ENCODE results near the gene LCLAT1.
A peak's percentile ranks its signal among the peaks of the same experiment; 100 is the strongest.

LCLAT1 gene

DNA sequence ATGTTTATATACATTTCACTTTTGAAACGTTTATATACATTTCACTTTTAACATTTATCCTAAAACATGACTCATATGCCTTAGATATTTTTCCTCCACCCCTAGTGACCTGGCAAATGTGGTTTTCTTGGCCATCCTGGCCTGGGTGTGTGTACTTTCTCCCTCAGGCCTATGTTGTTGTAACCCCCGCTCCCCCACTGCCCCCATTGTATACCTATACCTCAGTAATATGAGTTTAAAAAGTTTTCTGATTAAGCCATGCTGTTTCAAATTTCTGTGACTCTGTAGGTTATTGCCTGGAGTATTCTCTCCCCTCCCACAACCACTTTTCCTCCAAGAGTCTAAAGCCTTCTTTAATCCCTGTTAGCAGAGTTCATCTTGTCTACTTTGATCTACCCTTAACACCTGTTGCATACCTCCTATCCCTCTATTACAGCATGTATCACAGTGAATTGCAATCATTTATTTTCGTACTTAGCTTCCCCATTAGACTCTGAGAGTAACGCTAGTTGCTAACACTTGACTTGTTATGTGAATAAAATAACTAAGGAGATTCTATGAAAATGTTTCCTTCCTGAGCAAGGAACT lies 67.9 kb downstream of the LCLAT1 start:
- DNase-seq (ENCODE audit: low read depth, low spot score) = no peak

DNA sequence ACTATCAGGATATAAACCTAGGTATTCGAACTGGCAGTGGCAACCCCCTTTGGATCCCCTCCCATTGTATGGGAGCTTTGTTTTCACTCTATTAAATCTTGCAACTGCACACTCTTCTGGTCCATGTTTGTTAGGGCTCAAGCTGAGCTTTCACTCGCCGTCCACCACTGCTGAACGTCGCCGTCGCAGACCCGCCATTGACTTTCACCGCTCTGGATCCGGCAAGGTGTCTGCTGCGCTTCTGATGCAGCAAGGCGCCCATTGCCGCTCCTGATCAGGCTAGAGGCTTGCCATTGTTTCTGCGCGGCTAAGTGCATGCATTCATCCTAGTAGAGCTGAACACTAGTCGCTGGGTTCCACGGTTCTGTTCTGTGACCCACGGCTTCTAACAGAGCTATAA lies 69.1 kb downstream of the LCLAT1 start:
- DNase-seq (ENCODE audit: low read depth, low spot score) = no peak

DNA sequence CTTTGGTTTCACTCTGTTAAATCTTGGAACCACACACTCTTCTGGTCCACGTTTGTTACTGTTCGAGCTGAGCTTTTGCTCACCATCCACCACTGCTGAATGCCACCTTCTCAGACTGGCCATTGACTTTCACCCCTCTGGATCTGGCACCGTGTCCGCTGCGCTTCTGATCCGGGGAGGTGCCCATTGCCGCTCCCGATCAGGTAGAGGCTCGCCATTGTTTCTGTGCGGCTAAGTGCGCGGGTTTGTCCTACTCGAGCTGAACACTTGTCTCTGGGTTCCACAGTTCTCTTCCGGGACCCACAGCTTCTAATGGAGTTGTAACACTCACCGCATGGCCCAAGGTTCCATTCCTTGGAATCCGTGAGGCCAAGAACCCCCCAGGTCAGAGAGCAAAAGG lies 72.8 kb downstream of the LCLAT1 start:
- no peak for DNase-seq (ENCODE audit: low read depth, low spot score)

DNA sequence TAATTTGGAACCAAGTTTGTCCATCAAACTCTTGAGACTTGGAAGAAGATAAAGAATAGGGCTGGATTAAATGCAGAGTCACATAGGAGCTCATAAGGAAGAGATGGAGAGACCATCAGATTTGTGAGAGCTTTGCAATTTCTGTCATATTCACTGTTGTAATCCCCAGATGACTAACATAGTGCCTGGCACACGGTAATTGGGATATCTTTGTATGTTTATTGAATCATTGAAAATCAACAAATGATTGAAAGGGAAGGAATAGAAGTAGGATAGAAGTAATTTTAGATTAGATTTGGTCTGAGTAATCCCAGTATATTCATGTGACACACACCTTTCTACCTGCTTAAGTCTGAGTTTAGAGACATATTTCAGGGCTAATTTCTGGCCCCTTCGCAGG lies 75.4 kb downstream of the LCLAT1 start:
- DNase-seq (ENCODE audit: low read depth, low spot score) = no peak

DNA sequence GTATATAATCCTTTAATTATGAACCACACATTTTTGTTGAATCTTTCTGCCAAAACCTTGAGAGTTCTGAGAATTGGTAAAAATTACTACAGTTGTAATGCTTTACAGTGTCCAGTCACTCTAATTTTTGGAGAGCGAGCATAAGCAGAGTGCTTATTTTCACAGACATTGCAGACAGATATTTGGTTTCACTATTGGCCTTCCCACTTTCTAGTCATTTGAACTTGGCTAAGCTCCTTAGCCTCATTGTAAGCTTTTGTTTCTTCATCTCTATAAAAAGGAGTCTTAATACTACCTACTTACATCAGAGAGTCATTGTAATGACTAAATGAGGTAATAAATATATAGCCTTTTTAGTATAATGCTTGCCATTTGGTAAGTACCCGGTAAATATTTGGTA lies 80.4 kb downstream of the LCLAT1 start:
- DNase-seq (ENCODE audit: low read depth, low spot score) = no peak

DNA sequence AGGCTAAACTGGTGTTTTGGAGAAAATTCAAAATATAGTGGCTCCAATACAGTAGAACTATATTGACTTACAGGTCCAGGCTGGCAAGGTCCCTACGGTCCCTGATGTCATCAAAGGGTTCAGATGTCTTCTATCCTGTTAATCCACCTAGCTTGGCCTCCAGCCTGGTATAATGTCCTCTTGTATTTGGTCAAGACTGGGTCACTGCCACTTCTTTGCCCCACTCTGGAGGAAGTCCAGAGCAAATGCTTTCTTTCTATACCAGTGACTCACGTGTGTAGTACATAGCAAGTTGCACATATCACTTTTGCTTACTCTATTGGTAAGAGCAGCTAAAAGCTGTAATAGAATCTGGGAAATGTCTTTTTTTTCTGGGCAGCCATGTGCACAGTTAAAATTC lies 80.8 kb downstream of the LCLAT1 start:
- no peak for DNase-seq (ENCODE audit: low read depth, low spot score)

DNA sequence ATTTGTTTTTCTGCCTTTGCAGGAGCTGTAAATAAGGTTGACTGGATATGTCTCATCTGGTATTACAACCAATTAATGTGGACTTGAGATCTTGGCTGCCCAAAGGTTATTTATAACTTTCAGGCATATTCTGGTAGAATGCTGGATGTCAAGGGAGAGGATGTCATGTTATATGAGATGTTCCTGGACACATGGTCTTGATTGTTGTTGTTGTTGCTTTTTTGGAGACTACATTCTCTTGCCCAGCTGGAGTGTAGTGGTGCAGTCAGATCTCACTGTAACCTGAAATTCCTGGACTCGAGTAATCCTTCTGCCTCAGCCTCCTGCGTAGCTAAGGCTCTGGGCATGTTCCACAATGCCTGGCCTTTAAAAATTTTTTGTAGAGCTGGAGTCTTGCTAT lies 83.3 kb downstream of the LCLAT1 start:
- no peak for DNase-seq (ENCODE audit: low read depth, low spot score)

DNA sequence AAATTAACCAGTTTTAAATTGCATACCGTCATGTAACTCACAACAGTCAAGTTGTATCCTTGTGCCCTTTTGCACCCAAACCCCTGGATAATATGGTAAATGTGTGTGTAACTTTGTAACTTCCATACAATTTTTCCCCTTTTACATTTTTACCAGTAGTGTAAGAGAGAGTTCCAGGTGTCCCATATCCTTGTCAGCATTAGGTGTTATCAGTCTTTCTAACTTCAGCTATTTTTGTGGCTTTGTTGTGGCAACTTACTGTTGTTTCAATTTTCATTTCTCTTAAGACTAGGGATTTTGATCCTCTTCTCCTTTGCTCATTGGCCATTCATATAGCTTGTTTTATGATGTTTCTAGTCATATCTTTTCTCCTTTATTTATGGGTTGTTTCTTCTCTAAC lies 94.6 kb downstream of the LCLAT1 start:
- DNase-seq (ENCODE audit: low read depth, low spot score) = no peak

DNA sequence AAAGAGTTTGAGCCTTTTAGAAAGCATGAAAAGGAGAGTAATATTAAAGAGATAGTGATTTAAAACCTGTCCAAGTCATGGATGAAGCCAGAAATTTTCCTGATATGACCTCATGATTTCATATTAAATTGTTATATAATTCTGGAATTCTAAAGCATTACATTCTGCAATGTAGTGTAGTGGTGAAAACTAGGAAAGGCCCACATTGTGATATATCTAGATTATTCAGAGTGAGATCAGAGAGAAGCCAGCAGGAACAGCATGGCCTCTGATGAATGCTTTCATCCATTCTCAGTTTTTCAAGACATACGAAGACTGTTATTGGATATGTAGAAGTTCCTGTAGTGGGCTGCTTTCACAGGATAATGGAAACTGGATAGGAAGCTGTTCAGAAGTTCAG lies 98.8 kb downstream of the LCLAT1 start:
- no peak for DNase-seq (ENCODE audit: low read depth, low spot score)

DNA sequence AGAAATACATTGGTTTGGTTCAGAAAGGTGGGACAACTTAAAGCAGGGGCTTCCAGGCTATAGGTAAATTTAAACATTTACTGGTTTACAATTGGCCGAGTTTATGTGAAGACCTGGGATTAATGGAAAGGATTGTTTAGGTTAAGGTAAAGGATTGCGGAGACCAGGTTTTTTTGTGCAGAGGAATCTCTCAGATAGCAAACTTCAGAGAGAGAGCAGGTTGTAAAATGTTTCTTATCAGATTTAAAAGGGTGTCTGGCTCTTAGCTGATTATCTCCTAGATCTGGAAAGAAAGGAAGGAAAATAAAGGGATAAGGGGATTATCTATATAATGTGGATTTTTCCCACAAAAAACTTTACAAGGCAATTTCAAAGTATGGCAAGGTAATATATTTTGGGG lies 101.3 kb downstream of the LCLAT1 start:
- DNase-seq (ENCODE audit: low read depth, low spot score) = peak; percentile 45

DNA sequence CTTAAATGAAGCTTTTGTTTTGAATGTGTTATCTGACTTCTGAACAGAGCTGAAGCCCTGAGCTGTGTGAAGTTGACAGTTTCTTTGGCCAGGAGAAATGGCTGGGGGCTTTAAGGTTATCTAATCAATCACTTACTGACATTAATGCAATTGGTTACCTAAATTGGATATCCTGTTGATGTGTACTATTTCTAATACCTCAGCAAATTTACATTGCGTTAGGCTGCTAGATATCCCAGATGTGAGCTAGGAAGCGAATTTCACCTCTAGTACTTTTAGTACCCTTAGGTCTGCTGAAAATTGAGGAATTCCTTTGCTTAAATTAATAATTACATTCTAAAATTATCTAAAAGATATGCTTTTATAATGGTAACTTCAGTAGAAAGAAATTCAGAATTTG lies 102.0 kb downstream of the LCLAT1 start:
- DNase-seq (ENCODE audit: low read depth, low spot score) = peak; percentile 41

DNA sequence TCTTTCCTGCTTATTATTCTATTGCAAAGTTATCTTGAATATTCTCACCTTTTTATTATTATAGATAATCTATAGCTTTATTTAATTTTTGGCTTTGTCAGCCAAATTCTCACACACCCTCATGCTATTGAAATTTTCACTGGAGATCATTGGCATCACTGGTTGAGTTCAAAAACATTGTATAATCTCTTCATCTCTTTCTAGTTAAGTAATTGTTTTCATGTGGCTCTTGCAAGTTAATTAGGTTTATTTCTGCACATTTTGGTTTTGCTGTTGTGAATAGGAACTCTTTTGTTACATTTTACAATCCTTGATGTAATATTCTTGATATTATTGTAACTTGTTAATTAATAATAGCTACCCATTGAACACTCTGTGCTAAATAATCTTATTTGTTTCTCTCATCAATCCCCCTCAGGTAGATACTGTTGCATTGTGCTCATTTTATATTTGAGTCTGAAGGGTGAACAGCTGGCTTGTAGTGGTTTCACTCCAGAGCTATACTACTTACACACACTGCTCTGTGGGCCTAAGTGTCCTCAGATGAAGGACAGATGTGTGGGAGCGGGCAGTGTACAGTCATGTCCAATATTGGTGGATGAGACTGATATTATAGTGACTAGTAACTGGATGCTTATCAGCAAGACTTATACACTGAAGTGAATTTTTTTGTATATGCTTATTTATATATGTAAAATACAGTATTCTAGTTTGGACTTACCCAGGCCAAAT lies 112.7 kb downstream of the LCLAT1 start:
- no peak for DNase-seq (ENCODE audit: low read depth, low spot score)

DNA sequence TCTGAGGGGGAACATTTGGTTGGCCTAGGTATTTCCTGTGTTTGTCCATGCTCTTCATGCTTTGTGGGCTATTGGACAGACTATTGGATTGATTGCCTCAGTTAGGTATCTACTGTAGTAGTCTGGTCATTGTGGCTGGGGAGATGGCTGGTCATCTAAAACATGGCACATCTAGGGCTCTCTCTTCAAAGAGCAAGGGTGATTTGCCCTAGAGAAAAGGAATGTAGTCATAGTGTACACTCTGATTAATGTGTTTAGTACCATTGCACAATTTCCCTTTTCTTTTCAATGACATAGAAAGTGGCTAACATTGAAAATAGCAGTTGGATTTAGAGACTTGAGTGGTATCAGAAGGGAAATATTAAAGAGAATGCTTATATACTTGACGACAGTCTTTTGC lies 114.3 kb downstream of the LCLAT1 start:
- DNase-seq (ENCODE audit: low read depth, low spot score) = no peak

DNA sequence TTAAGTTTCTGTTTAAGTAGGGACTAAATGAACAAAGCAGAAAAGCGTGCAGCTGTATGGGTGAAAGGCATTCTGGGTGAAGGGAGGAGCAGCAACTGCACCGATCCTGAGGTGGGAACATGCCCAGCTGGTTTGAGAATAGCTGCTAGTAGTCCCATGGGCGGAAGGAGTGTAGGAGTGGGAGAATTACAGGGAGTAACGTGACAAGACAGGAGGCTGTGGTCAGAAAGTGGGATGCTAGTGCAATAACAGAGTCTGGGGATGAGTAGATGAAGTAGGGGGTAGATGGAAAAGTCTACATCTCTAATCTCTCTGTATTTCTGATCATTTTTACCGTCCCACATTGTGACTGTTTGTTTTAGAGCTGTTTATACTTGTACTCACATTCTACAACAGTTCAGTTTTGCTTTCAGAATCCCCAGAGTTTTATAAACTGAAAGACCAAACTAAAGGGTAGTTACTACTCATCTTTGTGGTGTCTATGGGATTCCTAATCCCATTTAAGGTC lies 118.9 kb downstream of the LCLAT1 start:
- no peak for DNase-seq (ENCODE audit: low read depth, low spot score)

DNA sequence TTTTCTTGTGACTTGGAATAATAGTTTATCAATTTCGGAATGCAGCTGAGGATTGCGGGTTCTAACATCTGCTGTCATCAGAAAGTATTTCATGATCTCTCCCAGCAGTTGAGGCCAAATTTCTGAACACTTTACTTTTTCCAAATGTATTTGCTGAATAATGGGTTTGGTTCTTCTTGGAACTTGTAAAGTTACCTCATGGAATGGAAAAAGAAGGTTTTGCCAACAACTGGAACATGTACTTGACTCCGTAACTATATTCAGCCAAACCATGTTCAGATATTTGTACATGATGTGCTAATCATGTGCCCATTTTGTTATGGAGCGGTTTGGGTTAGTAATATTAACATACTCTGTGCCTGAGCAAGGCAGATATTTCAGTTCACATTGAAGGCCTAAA lies 119.6 kb downstream of the LCLAT1 start:
- DNase-seq (ENCODE audit: low read depth, low spot score) = no peak

DNA sequence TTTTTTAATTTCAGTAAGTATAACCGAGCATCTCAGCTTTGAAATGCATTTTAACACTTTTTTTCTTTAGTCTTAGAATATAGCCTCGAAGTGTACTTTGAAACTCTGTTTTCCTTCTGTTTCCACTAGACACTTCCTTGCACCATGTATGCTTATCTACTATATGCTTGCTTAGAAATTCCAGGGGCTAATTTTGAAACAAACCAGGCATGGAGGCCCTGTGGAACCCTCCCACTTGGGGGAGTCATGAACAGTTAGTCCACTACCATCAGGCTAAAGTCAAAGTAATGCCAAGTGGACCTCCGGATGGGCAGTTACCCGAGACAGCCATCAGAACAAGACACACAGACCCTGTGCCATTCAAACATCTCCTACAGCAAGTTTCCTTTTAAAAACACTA lies 120.3 kb downstream of the LCLAT1 start:
- no peak for DNase-seq (ENCODE audit: low read depth, low spot score)

DNA sequence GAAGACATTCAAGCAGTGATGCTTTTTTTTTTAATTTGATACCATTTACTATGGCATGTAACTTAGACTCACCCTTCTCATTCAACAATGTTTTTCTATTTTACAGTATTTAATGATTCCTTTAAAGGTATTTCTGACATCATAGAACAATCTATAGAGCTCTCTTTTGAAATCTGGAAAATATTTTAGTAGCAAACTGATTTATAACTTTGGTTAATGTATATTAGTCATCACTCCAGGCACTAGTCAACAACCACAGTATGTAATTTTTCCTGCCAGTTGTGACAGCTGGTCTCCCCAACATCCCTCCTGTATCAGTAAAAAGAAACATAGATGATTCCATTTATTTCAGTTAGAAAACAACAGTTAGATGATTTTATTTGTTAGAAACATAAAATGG lies 122.9 kb downstream of the LCLAT1 start:
- DNase-seq (ENCODE audit: low read depth, low spot score) = no peak

DNA sequence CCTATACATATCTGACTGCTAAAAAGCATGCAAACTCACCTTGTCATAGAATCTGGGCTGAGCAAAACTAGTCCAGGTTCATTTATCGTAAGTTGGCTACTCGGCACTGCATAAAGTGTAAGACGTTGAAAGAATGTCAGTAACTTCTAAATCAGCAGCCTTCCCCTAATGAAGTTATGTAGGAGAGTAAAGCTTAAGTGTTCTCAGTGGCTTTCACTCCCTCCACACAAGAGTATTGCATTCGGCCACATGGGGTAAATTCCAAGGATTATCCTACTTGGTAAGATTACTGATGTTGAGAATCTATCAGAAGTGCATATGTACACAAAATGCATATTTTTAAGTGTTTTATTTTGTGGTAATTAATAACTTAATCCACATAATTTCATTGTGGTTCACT lies 130.1 kb downstream of the LCLAT1 start:
- DNase-seq (ENCODE audit: low read depth, low spot score) = no peak

DNA sequence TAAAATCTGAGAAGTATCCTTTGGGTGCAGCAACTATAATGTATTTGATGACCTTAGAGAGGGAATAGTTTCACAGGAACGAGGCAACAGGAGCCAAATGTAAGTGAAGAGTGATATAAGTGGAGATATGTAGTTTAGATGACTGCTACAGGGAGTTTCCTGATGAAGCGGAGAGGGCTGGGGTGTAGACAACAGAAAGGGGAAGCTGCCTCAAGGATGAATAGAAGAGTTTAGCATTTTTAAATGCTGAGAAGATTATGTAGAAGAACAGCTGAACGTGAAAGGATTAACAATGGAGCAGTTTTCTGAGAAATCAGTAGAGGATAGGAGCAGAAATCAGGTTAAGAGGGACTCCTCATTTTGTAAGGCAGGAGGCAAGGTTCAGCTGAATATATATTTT lies 133.3 kb downstream of the LCLAT1 start:
- no peak for DNase-seq (ENCODE audit: low read depth, low spot score)

DNA sequence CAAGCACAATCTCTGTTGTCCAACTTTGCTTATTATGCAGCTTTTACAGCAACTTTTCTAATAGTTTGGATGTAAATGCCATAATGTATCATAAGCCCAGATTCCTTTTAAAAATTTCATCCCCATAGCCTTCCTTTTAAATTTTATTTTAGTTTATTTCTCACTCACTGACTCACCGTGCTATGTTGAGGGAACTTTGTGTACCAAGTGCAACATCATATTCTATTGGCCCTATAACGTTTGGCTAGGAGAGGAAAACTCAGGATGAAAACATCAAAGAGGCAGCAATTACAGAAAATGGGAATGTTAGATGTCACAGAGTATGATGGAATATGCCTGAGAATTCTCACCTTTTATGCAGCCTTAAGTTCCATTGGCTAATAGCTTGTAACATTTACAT lies 135.5 kb downstream of the LCLAT1 start:
- DNase-seq (ENCODE audit: low read depth, low spot score) = no peak

DNA sequence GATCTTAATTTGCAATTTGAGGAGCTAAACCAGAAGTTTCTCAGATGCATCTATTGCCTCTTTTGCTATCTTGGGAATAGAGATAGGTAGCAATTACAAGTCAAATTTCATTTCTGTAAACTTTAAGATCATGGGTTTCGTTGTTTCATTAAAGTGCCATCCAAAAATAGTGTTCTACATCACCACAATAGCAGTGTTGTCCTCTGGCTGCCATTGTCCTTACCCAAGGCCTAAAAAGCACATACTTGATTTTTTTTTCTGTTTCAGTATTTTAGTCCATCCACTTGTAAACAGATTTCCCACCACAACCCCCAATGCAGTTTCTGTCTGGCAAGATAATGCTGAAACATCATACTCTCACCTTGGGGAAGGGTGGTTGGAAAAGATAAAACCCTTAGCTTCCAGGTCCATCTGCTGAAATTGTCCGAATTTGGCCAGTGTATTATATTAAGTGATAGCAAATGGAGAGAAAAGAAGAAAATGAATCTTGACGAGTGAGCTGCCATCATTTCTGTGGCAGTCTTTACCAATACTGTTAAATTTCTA lies 136.2 kb downstream of the LCLAT1 start:
- no peak for DNase-seq (ENCODE audit: low read depth, low spot score)

DNA sequence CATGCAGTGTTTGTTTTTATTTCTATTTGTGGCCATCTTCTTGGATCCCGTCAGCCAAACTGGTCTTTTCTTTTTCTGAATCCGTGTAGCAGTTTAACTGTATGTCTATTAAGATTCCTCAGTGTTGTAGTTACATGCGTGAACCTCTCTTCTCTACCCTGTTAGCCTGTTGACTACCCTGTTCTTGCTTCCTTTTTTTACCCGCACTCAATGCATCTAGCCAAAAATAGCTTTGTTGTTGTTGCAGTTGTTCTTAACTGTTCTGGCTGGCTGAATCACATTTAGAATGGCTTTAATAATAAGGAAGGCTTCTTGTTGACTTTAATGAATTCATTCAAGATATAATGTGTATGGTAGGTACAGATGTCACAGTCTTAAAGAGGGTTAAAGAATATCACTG lies 137.1 kb downstream of the LCLAT1 start:
- DNase-seq (ENCODE audit: low read depth, low spot score) = no peak

DNA sequence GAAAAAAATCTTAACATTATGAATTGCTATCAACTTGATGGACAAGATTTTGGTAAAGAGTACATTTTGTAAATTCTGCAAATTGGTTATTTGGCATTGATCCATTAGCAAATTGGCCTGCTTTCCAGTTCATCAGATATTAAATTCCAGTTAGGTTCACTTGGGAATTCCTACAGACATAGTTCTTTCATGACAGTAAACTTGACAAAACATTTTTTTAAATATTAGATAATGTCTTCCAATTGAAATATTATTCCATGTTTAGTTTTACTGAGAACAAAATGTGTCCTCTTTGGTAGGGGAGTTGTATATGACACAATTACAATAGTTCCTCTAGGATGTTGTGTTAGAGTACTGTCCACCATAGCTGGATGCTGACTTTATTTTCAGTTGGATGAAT lies 141.9 kb downstream of the LCLAT1 start:
- no peak for DNase-seq (ENCODE audit: low read depth, low spot score)
